ENCODE measurements around the gene GRXCR2.

DNA sequence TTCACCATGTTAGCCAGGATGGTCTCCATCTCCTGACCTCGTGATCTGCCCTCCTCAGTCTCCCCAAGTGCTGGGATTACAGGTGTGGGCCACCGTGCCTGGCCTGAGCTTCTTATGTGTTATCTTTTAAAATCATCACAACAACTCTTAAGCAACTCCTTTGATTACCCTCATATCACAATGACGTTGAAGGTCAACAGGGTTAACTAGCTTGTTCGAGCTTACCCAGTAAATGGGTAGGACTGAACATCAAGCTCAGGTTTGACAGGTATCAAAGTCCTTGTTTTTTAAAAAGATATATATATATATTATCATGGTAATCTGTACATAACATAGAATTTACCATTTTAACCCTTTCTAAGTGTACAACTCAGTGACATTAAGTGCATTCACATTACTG, 3.1 kb downstream of the GRXCR2 start:
- TF ChIP-seq, protein P1, sequence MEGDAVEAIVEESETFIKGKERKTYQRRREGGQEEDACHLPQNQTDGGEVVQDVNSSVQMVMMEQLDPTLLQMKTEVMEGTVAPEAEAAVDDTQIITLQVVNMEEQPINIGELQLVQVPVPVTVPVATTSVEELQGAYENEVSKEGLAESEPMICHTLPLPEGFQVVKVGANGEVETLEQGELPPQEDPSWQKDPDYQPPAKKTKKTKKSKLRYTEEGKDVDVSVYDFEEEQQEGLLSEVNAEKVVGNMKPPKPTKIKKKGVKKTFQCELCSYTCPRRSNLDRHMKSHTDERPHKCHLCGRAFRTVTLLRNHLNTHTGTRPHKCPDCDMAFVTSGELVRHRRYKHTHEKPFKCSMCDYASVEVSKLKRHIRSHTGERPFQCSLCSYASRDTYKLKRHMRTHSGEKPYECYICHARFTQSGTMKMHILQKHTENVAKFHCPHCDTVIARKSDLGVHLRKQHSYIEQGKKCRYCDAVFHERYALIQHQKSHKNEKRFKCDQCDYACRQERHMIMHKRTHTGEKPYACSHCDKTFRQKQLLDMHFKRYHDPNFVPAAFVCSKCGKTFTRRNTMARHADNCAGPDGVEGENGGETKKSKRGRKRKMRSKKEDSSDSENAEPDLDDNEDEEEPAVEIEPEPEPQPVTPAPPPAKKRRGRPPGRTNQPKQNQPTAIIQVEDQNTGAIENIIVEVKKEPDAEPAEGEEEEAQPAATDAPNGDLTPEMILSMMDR (IDR thresholded peaks at IDR 0.05; ENCODE audit: insufficient read depth, low read depth, low read length): no peak
- no peak for TF ChIP-seq EZH2 (IDR thresholded peaks at IDR 0.05; ENCODE audit: insufficient read depth, low read length)

All from astrocyte (in vitro differentiated cells and primary cell).